Measurements from ENCODE around the gene SCUBE3. TPM values are rescaled to one million over a fixed set of nuclear protein-coding genes. Genes with fewer than 3 reads are reported as not detected.

The SCUBE3 gene
- total and polyA plus RNA-seq, 2 experiments from 2014 or later: 0.39 to 1.1 TPM

- no peaks in the 10 kb centered on the region for H3K4me1 ChIP-seq (ENCODE audit: insufficient read depth)
- peaks cover 13% of the 10 kb centered on the region for H3K27me3 Mint-ChIP-seq (ENCODE audit: insufficient read depth, low read depth, poor library complexity)
- DNase-seq (ENCODE audit: low spot score) (no peak), ATAC-seq (no peak)
- no peaks in the 10 kb centered on the region; the same call in 1 of the 3 replicates for H3K4me1 Mint-ChIP-seq
- H3K4me3 ChIP-seq: no peak overlapping the region
- H3K36me3 Mint-ChIP-seq (ENCODE audit: low read depth): peaks cover 23% of the 10 kb centered on the region
- no peak overlapping the region for H3K27ac Mint-ChIP-seq
- no peaks in the 10 kb centered on the region for H3K79me2 ChIP-seq (replicated peaks; ENCODE audit: insufficient read depth)
- H3K36me3 ChIP-seq (ENCODE audit: insufficient read depth): no peaks in the 10 kb centered on the region
- no peaks in the 10 kb centered on the region for H3F3A ChIP-seq (replicated peaks; ENCODE audit: low read depth)
- TF ChIP-seq EZH2phosphoT487 (IDR thresholded peaks at IDR 0.05; ENCODE audit: unreplicated experiment) (no peak), CREB1 (CRISPR knock-in tag; IDR thresholded peaks at IDR 0.05; ENCODE audit: low read depth) (no peak), REST (IDR thresholded peaks at IDR 0.05; ENCODE audit: unreplicated experiment) (no peak)
- TF ChIP-seq, protein P1, sequence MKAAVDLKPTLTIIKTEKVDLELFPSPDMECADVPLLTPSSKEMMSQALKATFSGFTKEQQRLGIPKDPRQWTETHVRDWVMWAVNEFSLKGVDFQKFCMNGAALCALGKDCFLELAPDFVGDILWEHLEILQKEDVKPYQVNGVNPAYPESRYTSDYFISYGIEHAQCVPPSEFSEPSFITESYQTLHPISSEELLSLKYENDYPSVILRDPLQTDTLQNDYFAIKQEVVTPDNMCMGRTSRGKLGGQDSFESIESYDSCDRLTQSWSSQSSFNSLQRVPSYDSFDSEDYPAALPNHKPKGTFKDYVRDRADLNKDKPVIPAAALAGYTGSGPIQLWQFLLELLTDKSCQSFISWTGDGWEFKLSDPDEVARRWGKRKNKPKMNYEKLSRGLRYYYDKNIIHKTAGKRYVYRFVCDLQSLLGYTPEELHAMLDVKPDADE (IDR thresholded peaks at IDR 0.05): no peak
- H3K27ac ChIP-seq (ENCODE audit: low read depth): no peak overlapping the region
- H3K27me3 ChIP-seq (ENCODE audit: insufficient read depth): peaks cover 17% of the 10 kb centered on the region
- H3K4me2 ChIP-seq: no peak overlapping the region
- no peaks in the 10 kb centered on the region for H3K9me2 ChIP-seq (ENCODE audit: insufficient read depth)
- no peak overlapping the region for H2AFZ ChIP-seq
- peaks cover 20% of the 10 kb centered on the region for H3K9me3 Mint-ChIP-seq
- H3K4me3 Mint-ChIP-seq: no peak overlapping the region
- no peaks in the 10 kb centered on the region; the same call in none of the 2 replicates for H4K20me1 ChIP-seq (replicated peaks; ENCODE audit: insufficient read depth)
Measured at GRCh38 chr6:35230950-35231349, 17.2 kb downstream of the SCUBE3 start.

GRCh38 chr6:35231563-35231962, 17.8 kb downstream of the SCUBE3 start:
- TF ChIP-seq EZH2 (IDR thresholded peaks at IDR 0.05; ENCODE audit: low read depth, unreplicated experiment) (no peak), ZNF331 (CRISPR knock-in tag; IDR thresholded peaks at IDR 0.05; ENCODE audit: low read depth) (no peak)
- H3K36me3 Mint-ChIP-seq (ENCODE audit: low read depth): peaks cover 28% of the 10 kb centered on the region

More at GRCh38 chr6:35231563-35231962, 17.8 kb downstream of the SCUBE3 start:
- no peak overlapping the region for H3K27ac Mint-ChIP-seq
- peaks cover 6% of the 10 kb centered on the region for H3K4me1 Mint-ChIP-seq
- peaks cover 17% of the 10 kb centered on the region for H3K27me3 Mint-ChIP-seq (ENCODE audit: insufficient read depth, low read depth, poor library complexity)
- H3K9me2 ChIP-seq (ENCODE audit: insufficient read depth): no peaks in the 10 kb centered on the region
- H3K79me2 ChIP-seq (replicated peaks; ENCODE audit: insufficient read depth): no peaks in the 10 kb centered on the region
- no peak overlapping the region for H3K4me3 ChIP-seq
- 0 out of 2 replicates have a peak, but pooled peaks cover 4% of the 10 kb centered on the region for H3K4me1 ChIP-seq (ENCODE audit: insufficient read depth)
- H3K27me3 ChIP-seq (ENCODE audit: insufficient read depth): peaks cover 19% of the 10 kb centered on the region
- H4K20me1 ChIP-seq (replicated peaks; ENCODE audit: insufficient read depth): peaks cover 3% of the 10 kb centered on the region
- DNase-seq (ENCODE audit: low spot score) (no peak), ATAC-seq (no peak)
- peaks cover 24% of the 10 kb centered on the region for H3K9me3 Mint-ChIP-seq
- H3K27ac ChIP-seq (ENCODE audit: low read depth): no peak overlapping the region
- H2AFZ ChIP-seq: no peak overlapping the region
- no peaks in the 10 kb centered on the region for H3F3A ChIP-seq (replicated peaks; ENCODE audit: low read depth)
- no peaks in the 10 kb centered on the region for H3K36me3 ChIP-seq (ENCODE audit: insufficient read depth)
- H3K4me2 ChIP-seq: no peak overlapping the region
- no peak overlapping the region for H3K4me3 Mint-ChIP-seq

Measured in GM23338 (cell line).